ENCODE data around the gene ADRM1.

The ADRM1 gene, protein sequence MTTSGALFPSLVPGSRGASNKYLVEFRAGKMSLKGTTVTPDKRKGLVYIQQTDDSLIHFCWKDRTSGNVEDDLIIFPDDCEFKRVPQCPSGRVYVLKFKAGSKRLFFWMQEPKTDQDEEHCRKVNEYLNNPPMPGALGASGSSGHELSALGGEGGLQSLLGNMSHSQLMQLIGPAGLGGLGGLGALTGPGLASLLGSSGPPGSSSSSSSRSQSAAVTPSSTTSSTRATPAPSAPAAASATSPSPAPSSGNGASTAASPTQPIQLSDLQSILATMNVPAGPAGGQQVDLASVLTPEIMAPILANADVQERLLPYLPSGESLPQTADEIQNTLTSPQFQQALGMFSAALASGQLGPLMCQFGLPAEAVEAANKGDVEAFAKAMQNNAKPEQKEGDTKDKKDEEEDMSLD

GRCh38 chr20:62302341-62303061, at the start of gene ADRM1:
Gene ADRM1, plus strand, starts transcription at chr20:62302997. Its CDS starts 572 bp downstream, at chr20:62303569.
- DNase-seq (ENCODE audit: low read depth), result peak; percentile 99

DNA sequence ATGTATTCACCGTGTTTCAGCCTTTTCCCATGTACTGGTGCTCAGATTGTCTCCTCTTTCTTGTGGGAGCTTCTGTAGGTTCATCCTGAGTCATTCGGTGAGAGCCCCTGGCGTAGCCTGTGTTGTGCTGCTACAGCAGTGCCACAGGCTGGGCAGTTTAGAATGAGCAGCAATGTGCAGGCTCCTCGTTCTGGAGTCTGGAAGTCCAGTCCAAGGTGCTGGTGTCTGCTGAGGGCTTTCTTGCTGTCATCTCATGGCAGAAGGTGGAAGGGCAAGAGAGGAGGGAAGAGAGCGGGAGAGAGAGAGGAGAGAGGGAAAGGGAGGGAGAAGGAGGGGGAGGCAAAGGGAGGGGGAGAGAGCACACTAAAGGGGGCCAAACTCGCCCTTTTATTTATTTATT, 49.4 kb upstream of the ADRM1 start:
- DNase-seq (ENCODE audit: low read depth), result no peak

DNA sequence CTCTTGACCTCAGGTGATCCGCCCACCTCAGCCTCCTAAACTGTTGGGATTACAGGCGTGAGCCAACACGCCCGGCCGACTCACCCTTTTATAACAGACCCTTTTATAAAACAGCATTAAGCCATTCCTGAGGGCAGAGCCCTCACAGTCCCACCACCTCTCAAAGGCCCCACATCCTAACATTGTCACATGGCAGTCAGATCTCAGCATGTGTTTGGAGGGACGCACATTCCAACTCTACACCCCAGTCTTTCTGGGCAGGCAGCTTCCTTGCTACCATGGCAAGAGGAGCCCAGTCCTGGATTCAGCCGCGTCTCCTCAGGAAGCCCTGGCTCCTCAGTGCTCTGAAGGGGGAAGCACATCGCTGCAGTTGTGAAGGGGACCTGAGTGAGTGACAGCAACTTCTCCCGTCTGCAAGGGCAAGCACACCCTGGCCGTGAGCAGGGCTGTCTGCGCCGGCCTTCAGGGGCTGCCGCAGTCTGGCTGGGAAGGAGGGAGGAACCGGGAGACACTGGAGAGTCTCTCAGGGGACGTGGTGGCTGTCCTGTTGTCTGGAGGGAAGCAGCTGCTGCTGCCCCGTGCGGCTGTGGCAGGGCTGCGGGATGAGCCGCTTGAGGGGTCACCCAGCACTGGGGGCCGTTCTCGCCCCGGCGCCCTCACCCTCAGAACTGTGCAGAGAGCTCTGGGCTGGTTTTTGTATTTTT, 48.6 kb upstream of the ADRM1 start:
- no peak for DNase-seq (ENCODE audit: low read depth)

DNA sequence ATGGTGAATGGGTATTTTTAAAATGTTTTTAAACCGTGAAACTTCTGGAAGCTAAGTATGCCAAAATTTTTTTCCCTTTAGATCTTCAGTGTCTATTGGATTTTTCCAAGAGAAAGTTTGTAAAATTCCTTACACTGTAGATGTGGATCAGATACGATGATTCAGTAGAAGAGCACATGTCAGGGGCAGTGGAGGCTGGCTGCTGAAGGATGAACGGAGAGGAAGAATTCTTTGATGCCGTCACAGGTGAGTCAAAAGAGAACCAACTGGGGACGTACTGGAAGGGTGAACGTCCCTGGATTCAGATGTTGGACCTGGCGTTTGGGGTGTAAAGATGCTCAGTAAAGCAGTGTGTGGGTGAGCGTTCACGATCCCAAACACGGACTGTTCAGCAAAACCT, 46.8 kb upstream of the ADRM1 start:
- DNase-seq (ENCODE audit: low read depth), result no peak

- no peak for DNase-seq (ENCODE audit: low read depth)
These were observed 44.1 kb upstream of the ADRM1 start for GRCh38 chr20:62258499-62259293.

GRCh38 chr20:62259294-62259565, 43.6 kb upstream of the ADRM1 start:
- no peak for DNase-seq (ENCODE audit: low read depth)

DNA sequence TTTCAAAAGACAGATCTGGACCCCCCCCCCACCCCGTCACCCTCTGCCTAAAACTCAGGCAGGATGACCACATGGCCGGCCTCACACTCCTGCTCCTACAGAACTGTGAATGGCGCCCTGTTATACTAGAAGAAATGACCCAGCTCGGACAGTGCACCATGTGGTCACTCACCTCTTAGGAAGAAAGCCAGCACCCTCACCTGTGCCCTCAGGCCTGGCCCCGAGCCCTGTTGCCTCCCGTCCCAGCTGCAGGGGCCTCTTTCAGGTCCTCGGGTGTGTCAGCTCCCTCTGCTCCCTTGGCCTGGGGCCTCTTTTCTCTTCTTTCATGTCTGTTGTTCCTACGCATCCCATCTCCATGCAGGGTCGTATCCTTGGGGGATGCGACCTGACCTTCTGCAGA, 40.7 kb upstream of the ADRM1 start:
- no peak for DNase-seq (ENCODE audit: low read depth)

GRCh38 chr20:62263396-62263795, 39.4 kb upstream of the ADRM1 start:
- no peak for DNase-seq (ENCODE audit: low read depth)

GRCh38 chr20:62265365-62265764, 37.4 kb upstream of the ADRM1 start:
- no peak for DNase-seq (ENCODE audit: low read depth)

GRCh38 chr20:62266340-62266739, 36.5 kb upstream of the ADRM1 start:
- DNase-seq (ENCODE audit: low read depth), result no peak

DNA sequence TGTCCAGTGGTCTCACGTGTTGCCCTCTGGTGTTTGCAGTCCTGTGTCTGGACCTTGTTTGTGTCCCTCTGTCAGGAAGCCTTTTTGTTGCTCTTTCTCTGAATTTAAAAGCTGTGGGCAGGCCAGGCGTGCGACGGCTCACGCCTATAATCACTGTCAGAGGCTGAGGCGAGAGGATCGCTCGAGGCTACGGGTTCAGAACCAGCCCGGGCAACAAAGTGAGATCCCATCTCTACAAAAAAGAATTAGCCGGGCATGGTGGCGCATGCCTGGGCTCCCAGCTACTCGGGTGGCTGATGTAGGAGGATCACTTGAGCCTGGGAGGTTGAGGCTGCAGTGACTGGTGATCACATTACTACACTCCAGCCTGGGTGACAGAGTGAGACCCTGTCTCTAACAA, 35.9 kb upstream of the ADRM1 start:
- DNase-seq (ENCODE audit: low read depth), result no peak

DNA sequence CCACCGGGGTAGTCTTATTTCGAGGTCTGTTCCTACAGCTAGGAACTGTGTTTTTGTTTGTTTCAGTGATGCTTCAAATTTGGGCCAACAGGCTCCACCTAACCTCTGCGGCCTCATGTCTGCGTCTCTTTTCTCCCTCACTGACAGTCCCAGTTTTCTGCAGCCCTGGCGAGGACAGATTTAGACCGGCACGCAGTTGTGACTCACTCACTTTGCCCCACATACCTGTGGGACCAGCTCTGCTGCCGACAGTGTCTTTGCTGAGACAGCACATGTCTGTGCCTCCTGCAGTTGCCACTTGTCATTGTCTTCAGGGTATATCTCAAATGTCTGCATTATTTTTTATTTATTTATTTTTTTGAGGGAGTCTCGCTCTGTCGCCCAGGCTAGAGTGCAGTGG, 35.3 kb upstream of the ADRM1 start:
- no peak for DNase-seq (ENCODE audit: low read depth)

DNA sequence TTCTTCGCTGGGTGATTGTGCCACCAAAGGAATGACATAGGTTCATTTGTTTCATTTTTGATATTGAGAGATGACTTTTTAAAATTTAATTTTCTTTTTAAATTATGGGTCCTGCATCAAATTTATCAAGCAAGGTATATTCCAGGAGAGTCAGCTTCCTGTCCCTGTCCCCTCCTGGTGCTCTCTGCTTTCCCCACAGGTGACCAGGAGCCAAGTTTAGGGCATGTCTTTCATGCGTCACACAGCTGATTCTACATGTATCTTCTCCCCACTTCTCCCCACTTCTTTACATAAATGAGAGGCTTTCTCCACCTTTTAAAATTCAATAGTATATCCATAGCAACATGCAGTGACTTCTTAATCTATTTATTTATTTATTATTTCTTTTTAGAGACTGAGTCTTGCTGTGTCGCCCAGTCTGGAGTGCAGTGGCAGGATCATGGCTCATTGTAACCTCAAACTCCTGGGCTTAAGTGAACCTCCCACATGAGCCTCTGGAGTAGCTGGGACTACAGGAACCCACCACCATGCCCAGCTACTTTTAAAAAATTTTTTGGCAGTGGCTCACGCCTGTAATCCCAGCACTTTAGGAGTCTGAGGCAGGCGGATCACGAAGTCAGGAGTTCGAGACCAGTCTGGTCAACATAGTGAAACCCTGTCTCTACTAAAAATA, 34.4 kb upstream of the ADRM1 start:
- no peak for DNase-seq (ENCODE audit: low read depth)

DNA sequence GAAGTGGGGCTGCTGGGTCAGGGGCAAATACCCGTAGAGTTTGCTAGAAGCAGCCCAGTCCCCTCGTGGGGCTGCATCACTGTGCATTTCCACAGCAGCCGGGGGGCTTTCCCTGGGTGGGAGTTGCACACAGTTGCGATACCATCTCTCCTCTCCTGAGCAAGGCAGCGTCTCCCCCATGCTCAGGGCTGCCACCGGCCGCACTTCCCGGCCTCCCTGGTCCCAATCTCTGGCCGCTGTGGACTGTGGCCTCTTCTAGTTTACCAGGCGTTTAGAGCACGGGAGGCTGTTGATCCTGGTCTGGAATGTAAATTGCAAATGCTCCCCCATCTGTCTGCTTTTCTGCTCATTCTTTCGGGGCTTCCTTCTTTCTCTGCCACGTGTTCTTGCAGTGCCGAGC, 33.4 kb upstream of the ADRM1 start:
- DNase-seq (ENCODE audit: low read depth), result no peak

DNA sequence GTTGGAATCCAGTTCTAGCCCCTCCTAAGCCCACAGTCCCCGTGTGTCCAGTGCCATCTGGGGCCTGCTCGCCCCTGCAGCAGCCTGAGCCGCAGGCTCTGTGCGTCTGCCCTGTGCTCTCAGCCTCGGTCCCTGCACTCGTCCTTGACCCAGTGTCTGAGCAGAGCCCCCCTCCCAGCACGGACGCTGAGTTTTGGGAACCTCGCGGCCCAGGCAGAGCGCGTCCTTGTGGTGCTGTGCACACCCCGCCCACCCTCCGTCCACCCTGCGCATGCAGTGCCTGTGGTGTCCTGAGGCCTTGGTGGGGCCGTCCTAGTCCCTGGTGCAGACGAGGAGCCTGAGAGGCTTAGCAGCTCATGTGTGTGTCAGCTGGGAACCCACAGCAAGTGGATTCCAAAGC, 32.9 kb upstream of the ADRM1 start:
- DNase-seq (ENCODE audit: low read depth), result no peak

GRCh38 chr20:62272200-62272599, 30.6 kb upstream of the ADRM1 start:
- no peak for DNase-seq (ENCODE audit: low read depth)

- DNase-seq (ENCODE audit: low read depth), result no peak
These were observed 29.4 kb upstream of the ADRM1 start for GRCh38 chr20:62273416-62273815.

DNA sequence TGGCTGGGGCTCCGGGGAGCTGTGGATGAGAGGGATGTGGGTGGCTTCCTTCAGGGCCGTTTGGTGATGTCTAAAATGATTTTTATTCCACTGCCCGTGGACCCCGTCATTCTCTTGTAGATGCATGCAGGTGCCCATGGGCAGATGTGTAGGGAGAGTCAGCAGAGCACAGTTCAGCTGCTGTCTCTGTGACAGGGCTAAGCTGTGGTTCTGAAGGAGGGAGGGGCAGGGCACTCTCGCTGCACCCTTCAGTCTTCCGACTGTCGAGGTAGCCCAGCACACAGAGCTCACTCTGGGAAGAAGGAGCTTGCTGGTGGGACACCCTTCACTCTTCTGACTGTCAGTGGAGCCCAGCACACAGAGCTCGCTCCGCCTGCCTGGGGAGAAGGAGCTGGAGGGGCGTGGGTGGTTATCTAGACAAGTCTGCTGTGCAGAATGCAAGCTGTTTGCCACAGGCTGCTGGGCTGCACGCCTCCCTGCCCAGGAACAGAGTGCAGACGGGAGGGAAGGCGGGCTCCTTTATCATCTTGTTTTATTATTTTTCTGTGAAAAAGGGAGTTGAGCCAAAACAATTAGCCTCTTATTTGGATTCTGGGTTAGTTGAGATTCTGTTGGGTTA, 28.4 kb upstream of the ADRM1 start:
- no peak for DNase-seq (ENCODE audit: low read depth)

- no peak for DNase-seq (ENCODE audit: low read depth)
These were observed 27.6 kb upstream of the ADRM1 start for GRCh38 chr20:62275219-62275618.

DNA sequence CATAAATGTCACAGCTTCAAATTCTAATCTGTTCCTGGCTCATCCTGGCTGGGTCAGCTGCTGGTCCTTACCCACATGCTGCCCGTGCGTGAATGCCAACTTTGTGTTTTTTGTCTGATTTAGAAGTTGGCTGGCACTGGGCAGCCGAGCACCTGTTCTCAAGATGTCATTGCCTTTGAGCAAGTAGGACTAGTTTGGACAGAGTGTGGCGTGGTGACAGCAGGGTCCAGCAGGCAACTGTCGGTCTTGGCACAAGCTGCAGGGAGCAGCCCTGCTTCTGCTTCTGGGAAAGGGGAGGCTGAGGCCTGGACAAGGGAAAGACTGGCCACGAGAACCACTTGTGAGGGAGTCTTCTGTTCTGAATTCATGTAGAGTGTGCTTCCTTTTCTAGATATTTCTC, 26.4 kb upstream of the ADRM1 start:
- DNase-seq (ENCODE audit: low read depth), result no peak

GRCh38 chr20:62277253-62277652, 25.5 kb upstream of the ADRM1 start:
- DNase-seq (ENCODE audit: low read depth), result no peak
